Measurements from ENCODE around the gene C1QTNF8.

The C1QTNF8 gene

DNA sequence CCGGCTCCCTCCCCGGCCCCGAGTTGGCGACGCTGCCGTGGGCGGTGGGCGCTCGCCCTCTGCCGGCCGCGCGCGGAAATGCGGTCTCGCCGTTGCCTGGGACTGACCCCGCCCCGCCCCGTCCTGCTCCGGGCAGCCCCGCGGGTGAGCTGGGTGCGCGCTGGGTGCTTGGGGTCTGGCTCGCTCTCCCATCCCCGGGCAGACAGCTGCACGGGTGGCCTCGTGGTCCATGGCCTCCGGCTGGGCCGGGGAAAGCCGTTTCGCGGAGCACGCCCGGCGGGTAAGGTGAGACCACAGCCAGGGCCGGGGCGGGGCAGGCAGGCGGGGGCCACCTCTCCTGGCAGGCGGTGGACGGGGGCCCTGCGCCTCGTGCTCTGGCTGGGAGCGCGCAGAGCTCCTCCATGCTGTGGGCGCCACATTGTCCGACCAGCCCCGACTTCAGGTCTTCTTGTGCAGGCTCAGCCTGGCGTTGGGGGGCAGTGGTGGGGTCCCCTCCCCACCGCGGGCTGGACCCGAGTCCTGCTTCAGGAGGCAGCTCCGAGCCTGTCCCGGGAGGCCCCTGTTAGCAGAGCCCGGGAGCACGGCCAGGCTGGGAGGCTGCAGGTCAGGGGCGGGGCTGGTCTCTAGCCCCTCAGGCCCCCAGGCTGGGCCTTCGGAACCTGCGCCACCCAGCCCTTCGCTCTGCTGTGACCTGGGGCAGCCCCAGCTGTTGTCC lies 7.0 kb upstream of the C1QTNF8 start (continued):
- TF ChIP-seq ZNF335 (tag by site-specific recombination; conservative IDR thresholded peaks at IDR 0.05) (peak; percentile 98), BCL11B (tag by site-specific recombination; IDR thresholded peaks at IDR 0.05; ENCODE audit: low read depth) (no peak), ZNF155 (tag by site-specific recombination; IDR thresholded peaks at IDR 0.05) (no peak), ZNF157 (tag by site-specific recombination; IDR thresholded peaks at IDR 0.05) (no peak), SETDB1 (IDR thresholded peaks at IDR 0.05; ENCODE audit: insufficient read length, low read length) (no peak), ZNF658 (tag by site-specific recombination; IDR thresholded peaks at IDR 0.05) (no peak), ZNF239 (tag by site-specific recombination; IDR thresholded peaks at IDR 0.05) (no peak), ZNF341 (tag by site-specific recombination; IDR thresholded peaks at IDR 0.05; ENCODE audit: low read depth) (no peak), ZSCAN23 (tag by site-specific recombination; IDR thresholded peaks at IDR 0.05) (no peak), ZNF394 (tag by site-specific recombination; IDR thresholded peaks at IDR 0.05; ENCODE audit: borderline replicate concordance) (no peak), ZNF121 (tag by site-specific recombination; IDR thresholded peaks at IDR 0.05) (no peak)
- TF ChIP-seq, protein P1, sequence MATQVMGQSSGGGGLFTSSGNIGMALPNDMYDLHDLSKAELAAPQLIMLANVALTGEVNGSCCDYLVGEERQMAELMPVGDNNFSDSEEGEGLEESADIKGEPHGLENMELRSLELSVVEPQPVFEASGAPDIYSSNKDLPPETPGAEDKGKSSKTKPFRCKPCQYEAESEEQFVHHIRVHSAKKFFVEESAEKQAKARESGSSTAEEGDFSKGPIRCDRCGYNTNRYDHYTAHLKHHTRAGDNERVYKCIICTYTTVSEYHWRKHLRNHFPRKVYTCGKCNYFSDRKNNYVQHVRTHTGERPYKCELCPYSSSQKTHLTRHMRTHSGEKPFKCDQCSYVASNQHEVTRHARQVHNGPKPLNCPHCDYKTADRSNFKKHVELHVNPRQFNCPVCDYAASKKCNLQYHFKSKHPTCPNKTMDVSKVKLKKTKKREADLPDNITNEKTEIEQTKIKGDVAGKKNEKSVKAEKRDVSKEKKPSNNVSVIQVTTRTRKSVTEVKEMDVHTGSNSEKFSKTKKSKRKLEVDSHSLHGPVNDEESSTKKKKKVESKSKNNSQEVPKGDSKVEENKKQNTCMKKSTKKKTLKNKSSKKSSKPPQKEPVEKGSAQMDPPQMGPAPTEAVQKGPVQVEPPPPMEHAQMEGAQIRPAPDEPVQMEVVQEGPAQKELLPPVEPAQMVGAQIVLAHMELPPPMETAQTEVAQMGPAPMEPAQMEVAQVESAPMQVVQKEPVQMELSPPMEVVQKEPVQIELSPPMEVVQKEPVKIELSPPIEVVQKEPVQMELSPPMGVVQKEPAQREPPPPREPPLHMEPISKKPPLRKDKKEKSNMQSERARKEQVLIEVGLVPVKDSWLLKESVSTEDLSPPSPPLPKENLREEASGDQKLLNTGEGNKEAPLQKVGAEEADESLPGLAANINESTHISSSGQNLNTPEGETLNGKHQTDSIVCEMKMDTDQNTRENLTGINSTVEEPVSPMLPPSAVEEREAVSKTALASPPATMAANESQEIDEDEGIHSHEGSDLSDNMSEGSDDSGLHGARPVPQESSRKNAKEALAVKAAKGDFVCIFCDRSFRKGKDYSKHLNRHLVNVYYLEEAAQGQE (tag by site-specific recombination; IDR thresholded peaks at IDR 0.05), result no peak

DNA sequence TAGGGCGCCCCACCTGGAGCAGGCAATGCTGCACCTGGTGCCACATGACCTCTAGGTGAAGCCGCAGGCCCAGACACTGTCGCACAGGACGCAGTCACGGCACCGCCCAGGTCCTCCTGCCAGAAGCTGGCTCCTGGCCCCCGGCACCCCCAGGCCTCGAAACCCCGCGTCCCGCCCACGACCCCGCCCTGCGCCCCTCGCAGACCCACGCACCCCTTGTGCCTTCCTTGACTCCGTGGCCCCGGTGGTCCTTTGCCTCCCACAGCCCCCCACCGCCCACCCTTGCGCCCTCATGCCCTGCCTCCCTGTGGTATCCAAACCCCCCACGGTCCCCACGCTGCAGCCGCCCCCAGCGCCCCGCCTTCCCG lies 6.3 kb upstream of the C1QTNF8 start:
- H3K4me1 ChIP-seq (ENCODE audit: control insufficient read depth, insufficient read depth, low read length), result no peaks in the 10 kb centered on the region; the same call in 1 of the 2 replicates
- H3K9me3 ChIP-seq (ENCODE audit: control insufficient read depth, insufficient read depth, low read depth, low read length), result no peaks in the 10 kb centered on the region
- CTCF ChIA-PET, result interaction anchor here (0.6 to 1.4 kb wide), 2 partner anchors 38 to 241 kb away, joined by 3 to 4 read pairs; no protein-coding TSS in a partner anchor
- TF ChIP-seq ZFHX2 (tag by site-specific recombination; conservative IDR thresholded peaks at IDR 0.05) (0 out of 2 replicates have a peak, but pooled peaks have one; percentile 37), ZNF610 (tag by site-specific recombination; IDR thresholded peaks at IDR 0.05; ENCODE audit: borderline replicate concordance) (no peak), KLF8 (tag by site-specific recombination; IDR thresholded peaks at IDR 0.05) (0 out of 2 replicates have a peak, but pooled peaks have one; percentile 21), BCL11B (tag by site-specific recombination; IDR thresholded peaks at IDR 0.05; ENCODE audit: low read depth) (peak; percentile 19; the same call in 1 of the 2 replicates), ZNF175 (tag by site-specific recombination; IDR thresholded peaks at IDR 0.05) (no peak), ZNF239 (tag by site-specific recombination; IDR thresholded peaks at IDR 0.05) (no peak), GLIS1 (tag by site-specific recombination; IDR thresholded peaks at IDR 0.05) (0 out of 2 replicates have a peak, but pooled peaks have one; percentile 14), ZNF157 (tag by site-specific recombination; IDR thresholded peaks at IDR 0.05) (no peak), MEIS1 (CRISPR knock-in tag; IDR thresholded peaks at IDR 0.05; ENCODE audit: borderline replicate concordance) (no peak), ZNF660 (tag by site-specific recombination; IDR thresholded peaks at IDR 0.05) (no peak), ZNF404 (tag by site-specific recombination; IDR thresholded peaks at IDR 0.05) (no peak), MYNN (tag by site-specific recombination; IDR thresholded peaks at IDR 0.05; ENCODE audit: borderline replicate concordance) (no peak), BCL11A (tag by site-specific recombination; IDR thresholded peaks at IDR 0.05; ENCODE audit: low read depth) (0 out of 2 replicates have a peak, but pooled peaks have one; percentile 22)
- TF ChIP-seq, protein P2, sequence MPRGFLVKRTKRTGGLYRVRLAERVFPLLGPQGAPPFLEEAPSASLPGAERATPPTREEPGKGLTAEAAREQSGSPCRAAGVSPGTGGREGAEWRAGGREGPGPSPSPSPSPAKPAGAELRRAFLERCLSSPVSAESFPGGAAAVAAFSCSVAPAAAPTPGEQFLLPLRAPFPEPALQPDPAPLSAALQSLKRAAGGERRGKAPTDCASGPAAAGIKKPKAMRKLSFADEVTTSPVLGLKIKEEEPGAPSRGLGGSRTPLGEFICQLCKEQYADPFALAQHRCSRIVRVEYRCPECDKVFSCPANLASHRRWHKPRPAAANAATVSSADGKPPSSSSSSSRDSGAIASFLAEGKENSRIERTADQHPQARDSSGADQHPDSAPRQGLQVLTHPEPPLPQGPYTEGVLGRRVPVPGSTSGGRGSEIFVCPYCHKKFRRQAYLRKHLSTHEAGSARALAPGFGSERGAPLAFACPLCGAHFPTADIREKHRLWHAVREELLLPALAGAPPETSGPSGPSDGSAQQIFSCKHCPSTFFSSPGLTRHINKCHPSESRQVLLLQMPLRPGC (tag by site-specific recombination; IDR thresholded peaks at IDR 0.05), result no peak
- TF ChIP-seq, protein P3, sequence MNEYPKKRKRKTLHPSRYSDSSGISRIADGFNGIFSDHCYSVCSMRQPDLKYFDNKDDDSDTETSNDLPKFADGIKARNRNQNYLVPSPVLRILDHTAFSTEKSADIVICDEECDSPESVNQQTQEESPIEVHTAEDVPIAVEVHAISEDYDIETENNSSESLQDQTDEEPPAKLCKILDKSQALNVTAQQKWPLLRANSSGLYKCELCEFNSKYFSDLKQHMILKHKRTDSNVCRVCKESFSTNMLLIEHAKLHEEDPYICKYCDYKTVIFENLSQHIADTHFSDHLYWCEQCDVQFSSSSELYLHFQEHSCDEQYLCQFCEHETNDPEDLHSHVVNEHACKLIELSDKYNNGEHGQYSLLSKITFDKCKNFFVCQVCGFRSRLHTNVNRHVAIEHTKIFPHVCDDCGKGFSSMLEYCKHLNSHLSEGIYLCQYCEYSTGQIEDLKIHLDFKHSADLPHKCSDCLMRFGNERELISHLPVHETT (tag by site-specific recombination; IDR thresholded peaks at IDR 0.05), result no peak
- TF ChIP-seq, protein P4, sequence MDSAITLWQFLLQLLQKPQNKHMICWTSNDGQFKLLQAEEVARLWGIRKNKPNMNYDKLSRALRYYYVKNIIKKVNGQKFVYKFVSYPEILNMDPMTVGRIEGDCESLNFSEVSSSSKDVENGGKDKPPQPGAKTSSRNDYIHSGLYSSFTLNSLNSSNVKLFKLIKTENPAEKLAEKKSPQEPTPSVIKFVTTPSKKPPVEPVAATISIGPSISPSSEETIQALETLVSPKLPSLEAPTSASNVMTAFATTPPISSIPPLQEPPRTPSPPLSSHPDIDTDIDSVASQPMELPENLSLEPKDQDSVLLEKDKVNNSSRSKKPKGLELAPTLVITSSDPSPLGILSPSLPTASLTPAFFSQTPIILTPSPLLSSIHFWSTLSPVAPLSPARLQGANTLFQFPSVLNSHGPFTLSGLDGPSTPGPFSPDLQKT (IDR thresholded peaks at IDR 0.05; ENCODE audit: borderline replicate concordance, low read depth, low read length), result no peak
- TF ChIP-seq, protein P5, sequence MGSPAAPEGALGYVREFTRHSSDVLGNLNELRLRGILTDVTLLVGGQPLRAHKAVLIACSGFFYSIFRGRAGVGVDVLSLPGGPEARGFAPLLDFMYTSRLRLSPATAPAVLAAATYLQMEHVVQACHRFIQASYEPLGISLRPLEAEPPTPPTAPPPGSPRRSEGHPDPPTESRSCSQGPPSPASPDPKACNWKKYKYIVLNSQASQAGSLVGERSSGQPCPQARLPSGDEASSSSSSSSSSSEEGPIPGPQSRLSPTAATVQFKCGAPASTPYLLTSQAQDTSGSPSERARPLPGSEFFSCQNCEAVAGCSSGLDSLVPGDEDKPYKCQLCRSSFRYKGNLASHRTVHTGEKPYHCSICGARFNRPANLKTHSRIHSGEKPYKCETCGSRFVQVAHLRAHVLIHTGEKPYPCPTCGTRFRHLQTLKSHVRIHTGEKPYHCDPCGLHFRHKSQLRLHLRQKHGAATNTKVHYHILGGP (tag by site-specific recombination; IDR thresholded peaks at IDR 0.05), result no peak
- TF ChIP-seq, protein P6, sequence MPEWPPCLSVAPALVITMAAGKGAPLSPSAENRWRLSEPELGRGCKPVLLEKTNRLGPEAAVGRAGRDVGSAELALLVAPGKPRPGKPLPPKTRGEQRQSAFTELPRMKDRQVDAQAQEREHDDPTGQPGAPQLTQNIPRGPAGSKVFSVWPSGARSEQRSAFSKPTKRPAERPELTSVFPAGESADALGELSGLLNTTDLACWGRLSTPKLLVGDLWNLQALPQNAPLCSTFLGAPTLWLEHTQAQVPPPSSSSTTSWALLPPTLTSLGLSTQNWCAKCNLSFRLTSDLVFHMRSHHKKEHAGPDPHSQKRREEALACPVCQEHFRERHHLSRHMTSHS (tag by site-specific recombination; IDR thresholded peaks at IDR 0.05), result no peak

More for the DNA sequence above, 6.3 kb upstream of the C1QTNF8 start:
- POLR2A ChIA-PET, result no interaction called here
- no peak overlapping the region for H3K4me3 ChIP-seq (ENCODE audit: low read depth, low read length)
- no peaks in the 10 kb centered on the region for H3K36me3 ChIP-seq (ENCODE audit: control insufficient read depth in 2 of 2, insufficient read depth in 1 of 2, low read length in 2 of 2)
- H3K27ac ChIP-seq (ENCODE audit: extremely low read depth, low read depth, low read length), result no peak overlapping the region
